ENCODE results near the gene UBE2J1. TPM values are rescaled to one million over a fixed set of nuclear protein-coding genes. Genes with fewer than 3 reads are reported as not detected.
"Not testable (repeated sequence)": the region's sequence is repeated elsewhere in the genome, so short reads cannot be mapped to it uniquely, and the experiment has no call there.

Gene UBE2J1
- total RNA-seq, 1 donor from 2014 or later, result 93.3 TPM

DNA sequence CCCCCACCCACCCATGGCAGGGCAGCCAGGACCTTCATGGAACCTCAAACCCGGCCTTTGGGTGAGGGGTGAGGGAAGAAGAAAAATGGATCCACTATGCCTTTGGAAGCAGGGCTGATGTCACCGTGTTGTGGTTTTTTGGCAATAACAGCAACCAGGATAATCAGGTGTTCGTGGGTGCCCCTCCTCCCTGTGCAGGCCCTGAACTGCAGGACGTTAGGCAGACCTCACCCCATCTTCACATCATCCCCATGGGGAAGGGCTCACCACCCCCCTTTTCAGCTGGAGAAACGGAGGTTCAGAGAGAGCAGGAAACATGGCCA is 41.0 kb downstream of the UBE2J1 start:
- no peak for TF ChIP-seq CTCF (IDR thresholded peaks at IDR 0.05; ENCODE audit: insufficient read depth, low read depth, low read length)
- no peak for TF ChIP-seq EZH2 (IDR thresholded peaks at IDR 0.05; ENCODE audit: insufficient read depth, low read length)
- Histone ChIP-seq H3K4me3 (ENCODE audit: insufficient read depth, low read depth, low read length) (no peak overlapping the region), H3K27me3 (ENCODE audit: insufficient read depth, low read length) (peaks cover 14% of the 10 kb centered on the region), H3K27ac (ENCODE audit: low read depth, low read length) (no peak overlapping the region), H3K4me1 (ENCODE audit: insufficient read depth, low read length) (peaks cover 21% of the 10 kb centered on the region), H3K4me2 (ENCODE audit: low read length) (peak overlapping the region; percentile 70), H3K36me3 (ENCODE audit: insufficient read depth, low read length) (no peaks in the 10 kb centered on the region), H4K20me1 (ENCODE audit: insufficient read depth, low read length) (peaks cover 11% of the 10 kb centered on the region), H2AFZ (ENCODE audit: low read depth, low read length) (no peak overlapping the region), H3K79me2 (ENCODE audit: insufficient read depth, low read length) (no peaks in the 10 kb centered on the region), H3K9me3 (ENCODE audit: insufficient read depth, low read depth, low read length) (no peaks in the 10 kb centered on the region), H3K9ac (ENCODE audit: low read length) (peak overlapping the region; percentile 9)
- Mint-ChIP-seq H3K36me3 (ENCODE audit: low read depth, unreplicated experiment) (peaks cover 1% of the 10 kb centered on the region), H3K4me1 (ENCODE audit: low read depth, unreplicated experiment) (peaks cover 33% of the 10 kb centered on the region), H3K27me3 (ENCODE audit: low read depth, unreplicated experiment) (peaks cover 11% of the 10 kb centered on the region), H3K27ac (ENCODE audit: unreplicated experiment) (peak overlapping the region; percentile 88), H3K9me3 (ENCODE audit: unreplicated experiment) (no peaks in the 10 kb centered on the region), H3K4me3 (ENCODE audit: unreplicated experiment) (no peak overlapping the region)
- FAIRE-seq (no peak), DNase-seq (ENCODE audit: low read depth) (no peak)

GRCh38 chr6:89310929-89311328 is 41.6 kb downstream of the UBE2J1 start:
- Histone ChIP-seq H3K4me3 (ENCODE audit: insufficient read depth, low read depth, low read length) (no peak overlapping the region), H3K27ac (ENCODE audit: low read depth, low read length) (no peak overlapping the region), H3K9me3 (ENCODE audit: insufficient read depth, low read depth, low read length) (no peaks in the 10 kb centered on the region), H3K4me2 (ENCODE audit: low read length) (peak overlapping the region; percentile 70), H3K9ac (ENCODE audit: low read length) (no peak overlapping the region), H3K27me3 (ENCODE audit: insufficient read depth, low read length) (peaks cover 18% of the 10 kb centered on the region), H3K36me3 (ENCODE audit: insufficient read depth, low read length) (no peaks in the 10 kb centered on the region), H3K79me2 (ENCODE audit: insufficient read depth, low read length) (no peaks in the 10 kb centered on the region), H2AFZ (ENCODE audit: low read depth, low read length) (no peak overlapping the region), H3K4me1 (ENCODE audit: insufficient read depth, low read length) (peaks cover 21% of the 10 kb centered on the region), H4K20me1 (ENCODE audit: insufficient read depth, low read length) (peaks cover 11% of the 10 kb centered on the region)
- Mint-ChIP-seq H3K36me3 (ENCODE audit: low read depth, unreplicated experiment) (peaks cover 1% of the 10 kb centered on the region), H3K27ac (ENCODE audit: unreplicated experiment) (peak overlapping the region; percentile 63), H3K4me1 (ENCODE audit: low read depth, unreplicated experiment) (peaks cover 33% of the 10 kb centered on the region), H3K9me3 (ENCODE audit: unreplicated experiment) (no peaks in the 10 kb centered on the region), H3K4me3 (ENCODE audit: unreplicated experiment) (peak overlapping the region; percentile 64), H3K27me3 (ENCODE audit: low read depth, unreplicated experiment) (peaks cover 13% of the 10 kb centered on the region)
- no peak for TF ChIP-seq EZH2 (IDR thresholded peaks at IDR 0.05; ENCODE audit: insufficient read depth, low read length)
- TF ChIP-seq CTCF (IDR thresholded peaks at IDR 0.05; ENCODE audit: insufficient read depth, low read depth, low read length), result no peak
- peak; percentile 30 for DNase-seq (ENCODE audit: low read depth)
- no peak for FAIRE-seq

DNA sequence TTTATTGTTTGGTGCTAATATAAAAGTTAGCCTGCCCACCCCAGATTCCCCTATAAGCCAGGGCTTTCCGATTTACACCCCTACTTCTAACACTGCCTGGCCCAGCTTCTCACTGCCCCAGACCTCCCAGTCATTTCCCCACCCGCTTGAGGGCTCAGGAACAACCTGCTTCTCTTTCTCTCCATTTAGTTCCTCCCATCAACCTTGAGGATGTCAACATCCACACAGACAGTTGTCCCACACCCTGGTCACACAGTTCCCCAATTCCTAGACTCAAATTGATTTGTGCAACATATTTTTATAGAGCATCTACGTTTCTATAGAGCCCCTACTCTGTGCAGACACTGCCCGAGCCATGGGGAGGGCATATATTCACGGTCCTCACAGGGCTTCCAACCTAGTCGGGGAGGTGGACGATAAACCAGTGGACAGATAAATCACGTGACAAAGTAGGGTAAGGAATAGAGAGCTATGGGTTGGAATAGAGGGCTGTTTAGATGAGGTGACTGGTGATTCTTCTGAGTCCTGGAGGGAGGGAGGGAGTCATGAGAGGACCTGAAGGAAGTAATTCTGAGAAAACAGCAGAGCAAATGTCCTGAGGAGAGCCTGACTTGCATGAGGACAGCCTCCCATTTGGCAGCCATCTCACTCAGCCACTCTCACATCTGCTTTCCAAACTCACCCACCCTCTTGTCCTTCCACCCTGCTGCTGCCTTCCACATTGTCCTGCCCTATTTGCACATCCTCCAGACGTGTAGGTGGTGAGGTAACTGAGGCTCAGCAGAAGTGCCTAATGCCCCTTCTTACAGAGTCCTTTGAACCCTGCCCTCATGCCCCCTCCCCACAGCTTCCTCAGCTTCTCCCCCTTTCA is 43.8 kb downstream of the UBE2J1 start:
- Histone ChIP-seq H4K20me1 (ENCODE audit: insufficient read depth, low read length) (peaks cover 11% of the 10 kb centered on the region), H3K27ac (ENCODE audit: low read depth, low read length) (no peak overlapping the region), H3K79me2 (ENCODE audit: insufficient read depth, low read length) (no peaks in the 10 kb centered on the region), H3K4me2 (ENCODE audit: low read length) (no peak overlapping the region), H2AFZ (ENCODE audit: low read depth, low read length) (no peak overlapping the region), H3K9me3 (ENCODE audit: insufficient read depth, low read depth, low read length) (no peaks in the 10 kb centered on the region), H3K36me3 (ENCODE audit: insufficient read depth, low read length) (no peaks in the 10 kb centered on the region), H3K27me3 (ENCODE audit: insufficient read depth, low read length) (peaks cover 26% of the 10 kb centered on the region), H3K4me3 (ENCODE audit: insufficient read depth, low read depth, low read length) (no peak overlapping the region), H3K9ac (ENCODE audit: low read length) (no peak overlapping the region), H3K4me1 (ENCODE audit: insufficient read depth, low read length) (peaks cover 21% of the 10 kb centered on the region)
- Mint-ChIP-seq H3K9me3 (ENCODE audit: unreplicated experiment) (peaks cover 3% of the 10 kb centered on the region), H3K27ac (ENCODE audit: unreplicated experiment) (no peak overlapping the region), H3K4me3 (ENCODE audit: unreplicated experiment) (no peak overlapping the region), H3K4me1 (ENCODE audit: low read depth, unreplicated experiment) (peaks cover 33% of the 10 kb centered on the region), H3K27me3 (ENCODE audit: low read depth, unreplicated experiment) (peaks cover 18% of the 10 kb centered on the region), H3K36me3 (ENCODE audit: low read depth, unreplicated experiment) (no peaks in the 10 kb centered on the region)
- TF ChIP-seq EZH2 (IDR thresholded peaks at IDR 0.05; ENCODE audit: insufficient read depth, low read length) (no peak), CTCF (IDR thresholded peaks at IDR 0.05; ENCODE audit: insufficient read depth, low read depth, low read length) (no peak)
- FAIRE-seq (no peak), DNase-seq (ENCODE audit: low read depth) (no peak)

DNA sequence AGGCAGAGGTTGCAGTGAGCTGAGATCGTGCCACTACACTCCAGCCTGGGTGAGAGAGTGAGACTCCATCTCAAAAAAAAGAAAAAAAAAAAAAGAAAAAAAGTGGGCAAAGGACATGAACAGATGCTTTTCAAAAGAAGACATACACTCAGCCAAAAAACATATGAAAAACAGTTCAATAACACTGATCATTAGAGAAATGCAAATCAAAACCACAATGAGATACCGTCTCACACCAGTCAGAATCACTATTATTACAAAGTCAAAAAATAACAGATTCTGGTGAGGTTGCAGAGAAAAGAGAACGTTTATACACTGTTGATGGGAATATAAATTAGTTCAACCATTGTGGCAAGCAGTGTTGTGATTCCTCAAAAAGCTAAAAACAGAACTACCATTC is 48.0 kb downstream of the UBE2J1 start:
- not testable (repeated sequence) for H3K4me1 ChIP-seq (ENCODE audit: insufficient read depth, low read length); H3K9ac ChIP-seq (ENCODE audit: low read length); DNase-seq (ENCODE audit: low read depth); H3K4me2 ChIP-seq (ENCODE audit: low read length); H3K4me3 ChIP-seq (ENCODE audit: insufficient read depth, low read depth, low read length); H3K4me1 Mint-ChIP-seq (ENCODE audit: low read depth, unreplicated experiment); H3K9me3 ChIP-seq (ENCODE audit: insufficient read depth, low read depth, low read length); H4K20me1 ChIP-seq (ENCODE audit: insufficient read depth, low read length); H3K79me2 ChIP-seq (ENCODE audit: insufficient read depth, low read length); H2AFZ ChIP-seq (ENCODE audit: low read depth, low read length); FAIRE-seq; H3K27ac ChIP-seq (ENCODE audit: low read depth, low read length); H3K36me3 ChIP-seq (ENCODE audit: insufficient read depth, low read length); H3K27ac Mint-ChIP-seq (ENCODE audit: unreplicated experiment); H3K4me3 Mint-ChIP-seq (ENCODE audit: unreplicated experiment)
- peaks cover 41% of the 10 kb centered on the region for H3K27me3 ChIP-seq (ENCODE audit: insufficient read depth, low read length)
- Mint-ChIP-seq H3K9me3 (ENCODE audit: unreplicated experiment) (peaks cover 13% of the 10 kb centered on the region), H3K36me3 (ENCODE audit: low read depth, unreplicated experiment) (peaks cover 16% of the 10 kb centered on the region), H3K27me3 (ENCODE audit: low read depth, unreplicated experiment) (peaks cover 36% of the 10 kb centered on the region)
